H1 (cell line): Measurements from ENCODE around the gene SPOCK2. TPM values are rescaled to one million over a fixed set of nuclear protein-coding genes. Genes with fewer than 3 reads are reported as not detected.

Source experiments
- CBX8 ChIP-seq: fragments of 300-800, 300-1000 bp; sonication (generic); IDR thresholded peaks from 2 replicates; pipeline ENCODE4 v1.7.1; 2016; ENCODE audit warnings: low read depth, low read length, borderline replicate concordance
- EZH2 ChIP-seq: fragments of 200-600 bp; sonication (generic); IDR thresholded peaks from 2 replicates; pipeline ENCODE4 v1.7.1; 2012; ENCODE audit warnings: low read depth, mild to moderate bottlenecking, moderate library complexity, low read length, inconsistent platforms; ENCODE audit not compliant: severe bottlenecking
- HDAC6 ChIP-seq: IDR thresholded peaks from one replicate; pipeline ENCODE4 v1.7.1; 2012; ENCODE audit warnings: low read depth, mild to moderate bottlenecking, inconsistent platforms, low read length, moderate library complexity
- MAFK ChIP-seq: IDR thresholded peaks from 2 replicates; pipeline ENCODE4 v1.6.1; 2012; ENCODE audit warnings: low read depth, mild to moderate bottlenecking, improper control_type of control experiment, low read length
- POU5F1 ChIP-seq: IDR thresholded peaks from 2 replicates; pipeline ENCODE4 v1.6.1; 2011; ENCODE audit warnings: low read depth, mild to moderate bottlenecking, low read length, moderate library complexity
- SIX5 ChIP-seq: IDR thresholded peaks from 2 replicates; pipeline ENCODE4 v1.6.1; 2011; ENCODE audit warnings: mild to moderate bottlenecking, low read depth, low read length
- SP2 ChIP-seq: IDR thresholded peaks from 2 replicates; pipeline ENCODE4 v1.6.1; 2012; ENCODE audit warnings: mild to moderate bottlenecking, low read length, inconsistent platforms
- TAF7 ChIP-seq: optimal IDR thresholded peaks from 2 replicates; pipeline ENCODE3; 2011; ENCODE audit warnings: low read depth, mild to moderate bottlenecking, inconsistent platforms, low read length, moderate library complexity, borderline replicate concordance
- YY1 ChIP-seq: IDR thresholded peaks from 2 replicates; pipeline ENCODE4 v1.6.1; 2011; ENCODE audit warnings: low read depth, mild to moderate bottlenecking, low read length
- polyA plus RNA-seq, 7 experiments: library from polyadenylated mRNA; depleted of rRNA in 3 of 7; stranded (reverse) in 5 of 7; unstranded in 2 of 7; fragments of >200 nt in 5 of 7; fragments of 200-250 nt in 2 of 7; gene quantifications; 1 replicate in 5 of 7; 2 replicates in 1 of 7; 4 replicates in 1 of 7; pipeline versions ENCODE4 v1.2.1 to v1.2.3, GENCODE V29; 2011 to 2013; ENCODE audit warnings: missing spikeins in 2 of 7, mixed read lengths in 2 of 7
- total RNA-seq: library from RNA; stranded (reverse); fragmentation: NEBNext Ultra II Directional; extraction: Animal tissue kit (Norgen Biotek cat#: 25700); gene quantifications from 2 replicates; pipeline ENCODE4 v1.2.1, GENCODE V29; 2021
- TF ChIP-seq, protein P1 (sequence below): fragments of 300-600 bp; sonication (generic); IDR thresholded peaks from 2 replicates; pipeline ENCODE4 v1.7.1; 2012; ENCODE audit warnings: low read length, moderate library complexity, mild to moderate bottlenecking, inconsistent platforms; ENCODE audit not compliant: insufficient replicate concordance
- TF ChIP-seq, protein P2 (sequence below): IDR thresholded peaks from 2 replicates; pipeline ENCODE4 v1.6.1; 2012; ENCODE audit warnings: inconsistent platforms

The SPOCK2 gene
- total and polyA plus RNA-seq, 2 of the 8 experiments (the other 6 are each of a cell fraction or from before 2014, with no cell fraction given) = 1.5 to 1.9 TPM

DNA sequence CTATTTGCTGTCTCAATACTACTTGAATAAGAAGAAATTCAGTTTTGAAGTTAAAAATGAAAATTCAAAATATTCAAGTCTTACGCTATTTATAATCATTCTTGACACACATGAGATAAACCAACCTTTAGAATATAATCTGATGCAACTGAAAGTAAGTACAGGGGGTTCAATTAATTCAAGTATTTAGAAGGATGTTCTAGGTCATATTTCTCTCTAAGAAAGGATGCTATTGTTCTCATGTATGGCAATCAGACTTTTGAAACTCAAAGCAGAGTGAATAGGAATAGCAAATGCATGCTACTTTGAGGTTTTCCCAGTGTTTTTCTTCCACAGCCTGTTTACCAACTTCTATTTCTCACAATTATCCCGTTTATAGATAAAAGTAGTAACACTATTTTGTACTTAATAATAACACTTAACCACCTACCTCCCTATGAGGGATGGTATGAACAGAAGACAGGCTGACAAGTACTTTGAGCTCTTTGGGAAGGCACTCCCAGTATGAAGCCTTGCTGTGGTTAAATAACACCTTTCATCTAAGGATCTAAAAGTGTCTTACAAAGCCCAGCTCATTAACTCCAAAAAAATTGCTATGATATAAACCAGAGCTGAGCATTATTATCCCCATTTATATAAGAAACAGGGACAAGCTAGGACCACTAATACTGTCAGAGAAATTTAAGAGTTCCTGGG is 18.0 kb upstream of the SPOCK2 start (continued):
- TF ChIP-seq, protein P1, sequence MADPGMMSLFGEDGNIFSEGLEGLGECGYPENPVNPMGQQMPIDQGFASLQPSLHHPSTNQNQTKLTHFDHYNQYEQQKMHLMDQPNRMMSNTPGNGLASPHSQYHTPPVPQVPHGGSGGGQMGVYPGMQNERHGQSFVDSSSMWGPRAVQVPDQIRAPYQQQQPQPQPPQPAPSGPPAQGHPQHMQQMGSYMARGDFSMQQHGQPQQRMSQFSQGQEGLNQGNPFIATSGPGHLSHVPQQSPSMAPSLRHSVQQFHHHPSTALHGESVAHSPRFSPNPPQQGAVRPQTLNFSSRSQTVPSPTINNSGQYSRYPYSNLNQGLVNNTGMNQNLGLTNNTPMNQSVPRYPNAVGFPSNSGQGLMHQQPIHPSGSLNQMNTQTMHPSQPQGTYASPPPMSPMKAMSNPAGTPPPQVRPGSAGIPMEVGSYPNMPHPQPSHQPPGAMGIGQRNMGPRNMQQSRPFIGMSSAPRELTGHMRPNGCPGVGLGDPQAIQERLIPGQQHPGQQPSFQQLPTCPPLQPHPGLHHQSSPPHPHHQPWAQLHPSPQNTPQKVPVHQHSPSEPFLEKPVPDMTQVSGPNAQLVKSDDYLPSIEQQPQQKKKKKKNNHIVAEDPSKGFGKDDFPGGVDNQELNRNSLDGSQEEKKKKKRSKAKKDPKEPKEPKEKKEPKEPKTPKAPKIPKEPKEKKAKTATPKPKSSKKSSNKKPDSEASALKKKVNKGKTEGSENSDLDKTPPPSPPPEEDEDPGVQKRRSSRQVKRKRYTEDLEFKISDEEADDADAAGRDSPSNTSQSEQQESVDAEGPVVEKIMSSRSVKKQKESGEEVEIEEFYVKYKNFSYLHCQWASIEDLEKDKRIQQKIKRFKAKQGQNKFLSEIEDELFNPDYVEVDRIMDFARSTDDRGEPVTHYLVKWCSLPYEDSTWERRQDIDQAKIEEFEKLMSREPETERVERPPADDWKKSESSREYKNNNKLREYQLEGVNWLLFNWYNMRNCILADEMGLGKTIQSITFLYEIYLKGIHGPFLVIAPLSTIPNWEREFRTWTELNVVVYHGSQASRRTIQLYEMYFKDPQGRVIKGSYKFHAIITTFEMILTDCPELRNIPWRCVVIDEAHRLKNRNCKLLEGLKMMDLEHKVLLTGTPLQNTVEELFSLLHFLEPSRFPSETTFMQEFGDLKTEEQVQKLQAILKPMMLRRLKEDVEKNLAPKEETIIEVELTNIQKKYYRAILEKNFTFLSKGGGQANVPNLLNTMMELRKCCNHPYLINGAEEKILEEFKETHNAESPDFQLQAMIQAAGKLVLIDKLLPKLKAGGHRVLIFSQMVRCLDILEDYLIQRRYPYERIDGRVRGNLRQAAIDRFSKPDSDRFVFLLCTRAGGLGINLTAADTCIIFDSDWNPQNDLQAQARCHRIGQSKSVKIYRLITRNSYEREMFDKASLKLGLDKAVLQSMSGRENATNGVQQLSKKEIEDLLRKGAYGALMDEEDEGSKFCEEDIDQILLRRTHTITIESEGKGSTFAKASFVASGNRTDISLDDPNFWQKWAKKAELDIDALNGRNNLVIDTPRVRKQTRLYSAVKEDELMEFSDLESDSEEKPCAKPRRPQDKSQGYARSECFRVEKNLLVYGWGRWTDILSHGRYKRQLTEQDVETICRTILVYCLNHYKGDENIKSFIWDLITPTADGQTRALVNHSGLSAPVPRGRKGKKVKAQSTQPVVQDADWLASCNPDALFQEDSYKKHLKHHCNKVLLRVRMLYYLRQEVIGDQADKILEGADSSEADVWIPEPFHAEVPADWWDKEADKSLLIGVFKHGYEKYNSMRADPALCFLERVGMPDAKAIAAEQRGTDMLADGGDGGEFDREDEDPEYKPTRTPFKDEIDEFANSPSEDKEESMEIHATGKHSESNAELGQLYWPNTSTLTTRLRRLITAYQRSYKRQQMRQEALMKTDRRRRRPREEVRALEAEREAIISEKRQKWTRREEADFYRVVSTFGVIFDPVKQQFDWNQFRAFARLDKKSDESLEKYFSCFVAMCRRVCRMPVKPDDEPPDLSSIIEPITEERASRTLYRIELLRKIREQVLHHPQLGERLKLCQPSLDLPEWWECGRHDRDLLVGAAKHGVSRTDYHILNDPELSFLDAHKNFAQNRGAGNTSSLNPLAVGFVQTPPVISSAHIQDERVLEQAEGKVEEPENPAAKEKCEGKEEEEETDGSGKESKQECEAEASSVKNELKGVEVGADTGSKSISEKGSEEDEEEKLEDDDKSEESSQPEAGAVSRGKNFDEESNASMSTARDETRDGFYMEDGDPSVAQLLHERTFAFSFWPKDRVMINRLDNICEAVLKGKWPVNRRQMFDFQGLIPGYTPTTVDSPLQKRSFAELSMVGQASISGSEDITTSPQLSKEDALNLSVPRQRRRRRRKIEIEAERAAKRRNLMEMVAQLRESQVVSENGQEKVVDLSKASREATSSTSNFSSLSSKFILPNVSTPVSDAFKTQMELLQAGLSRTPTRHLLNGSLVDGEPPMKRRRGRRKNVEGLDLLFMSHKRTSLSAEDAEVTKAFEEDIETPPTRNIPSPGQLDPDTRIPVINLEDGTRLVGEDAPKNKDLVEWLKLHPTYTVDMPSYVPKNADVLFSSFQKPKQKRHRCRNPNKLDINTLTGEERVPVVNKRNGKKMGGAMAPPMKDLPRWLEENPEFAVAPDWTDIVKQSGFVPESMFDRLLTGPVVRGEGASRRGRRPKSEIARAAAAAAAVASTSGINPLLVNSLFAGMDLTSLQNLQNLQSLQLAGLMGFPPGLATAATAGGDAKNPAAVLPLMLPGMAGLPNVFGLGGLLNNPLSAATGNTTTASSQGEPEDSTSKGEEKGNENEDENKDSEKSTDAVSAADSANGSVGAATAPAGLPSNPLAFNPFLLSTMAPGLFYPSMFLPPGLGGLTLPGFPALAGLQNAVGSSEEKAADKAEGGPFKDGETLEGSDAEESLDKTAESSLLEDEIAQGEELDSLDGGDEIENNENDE = no peak
- TF ChIP-seq POU5F1 (no peak), YY1 (no peak), SP2 (no peak), HDAC6 (no peak), MAFK (no peak), CBX8 (no peak), SIX5 (no peak), TAF7 (no peak), EZH2 (no peak)
- TF ChIP-seq, protein P2, sequence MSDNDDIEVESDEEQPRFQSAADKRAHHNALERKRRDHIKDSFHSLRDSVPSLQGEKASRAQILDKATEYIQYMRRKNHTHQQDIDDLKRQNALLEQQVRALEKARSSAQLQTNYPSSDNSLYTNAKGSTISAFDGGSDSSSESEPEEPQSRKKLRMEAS = no peak
